HUES64 (cell line): ENCODE measurements around the gene ITGB2.
A peak's percentile ranks its signal among the peaks of the same experiment; 100 is the strongest.

Experiments used
- H3K27ac ChIP-seq: 2 replicates; pipeline ENCODE4 v1.7.0; 2013; ENCODE audit warnings: low read depth, low read length, inconsistent platforms
- H3K27me3 ChIP-seq: 2 replicates; pipeline ENCODE4 v1.6.1; 2013; ENCODE audit warnings: mild to moderate bottlenecking, low read length; ENCODE audit not compliant: insufficient read depth
- H3K36me3 ChIP-seq: 2 replicates; pipeline ENCODE4 v1.6.1; 2013; ENCODE audit warnings: mild to moderate bottlenecking, low read length; ENCODE audit not compliant: insufficient read depth
- H3K4me1 ChIP-seq: 2 replicates; pipeline ENCODE4 v1.6.1; 2013; ENCODE audit warnings: mild to moderate bottlenecking, low read length, moderate library complexity; ENCODE audit not compliant: insufficient read depth
- H3K4me3 ChIP-seq: 2 replicates; pipeline ENCODE4 v1.5.1; 2013; ENCODE audit warnings: mild to moderate bottlenecking, low read length, moderate library complexity
- H3K9ac ChIP-seq: 2 replicates; pipeline ENCODE4 v1.6.1; 2013; ENCODE audit warnings: mild to moderate bottlenecking, low read depth, low read length
- H3K9me3 ChIP-seq: 2 replicates; pipeline ENCODE4 v1.6.1; 2013; ENCODE audit warnings: low read depth, low read length; ENCODE audit not compliant: insufficient read depth
- WGBS: fragments of 150-250, 120-280 bp; methylation state at CpG from one replicate; pipeline ENCODE4 v1.1.7; 2013; ENCODE audit warnings: missing lambda C conversion rate; 5-methylcytosine and 5-hydroxymethylcytosine counted together

ITGB2 gene

GRCh38 chr21:44946254-44947041 lies 25.7 kb upstream of the ITGB2 start:
- peaks cover 58% of the 10 kb centered on the region for H3K36me3 ChIP-seq
- 93% methylated on average over 25 of the region's 25 CpGs for WGBS

DNA sequence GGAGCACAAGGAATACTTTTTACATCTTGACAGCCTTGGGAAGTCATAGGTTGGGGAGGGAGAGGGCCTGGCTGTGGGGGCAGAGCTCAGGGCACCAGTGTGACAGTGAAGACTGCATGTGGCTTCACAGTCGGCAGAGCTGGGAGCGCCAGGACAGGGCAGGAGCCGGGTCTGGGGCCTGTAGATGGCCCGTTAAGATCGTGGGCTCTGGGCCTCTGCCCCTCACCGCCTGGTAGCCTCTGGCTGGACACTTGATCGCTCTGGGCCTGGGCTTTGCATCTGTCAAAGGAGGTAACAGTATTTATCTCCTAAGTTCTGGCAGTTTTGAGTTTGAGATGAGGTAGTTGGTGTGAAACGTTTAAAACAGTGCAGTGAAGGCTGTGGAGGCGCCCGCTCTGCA lies 23.9 kb upstream of the ITGB2 start:
- peaks cover 47% of the 10 kb centered on the region for H3K36me3 ChIP-seq
- 95% methylated on average over 10 of the region's 10 CpGs for WGBS
- no peak overlapping the region for H3K9ac ChIP-seq
- no peaks in the 10 kb centered on the region for H3K27me3 ChIP-seq
- no peaks in the 10 kb centered on the region for H3K9me3 ChIP-seq
- H3K4me3 ChIP-seq = no peak overlapping the region
- H3K4me1 ChIP-seq = peaks cover 9% of the 10 kb centered on the region; the same call in 1 of the 2 replicates
- H3K27ac ChIP-seq = no peak overlapping the region

More at GRCh38 chr21:44946254-44947041, 25.7 kb upstream of the ITGB2 start:
- no peaks in the 10 kb centered on the region for H3K27me3 ChIP-seq
- H3K27ac ChIP-seq = no peak overlapping the region
- no peaks in the 10 kb centered on the region for H3K9me3 ChIP-seq
- H3K4me3 ChIP-seq = no peak overlapping the region
- no peak overlapping the region for H3K9ac ChIP-seq
- peaks cover 1% of the 10 kb centered on the region; the same call in 1 of the 2 replicates for H3K4me1 ChIP-seq

DNA sequence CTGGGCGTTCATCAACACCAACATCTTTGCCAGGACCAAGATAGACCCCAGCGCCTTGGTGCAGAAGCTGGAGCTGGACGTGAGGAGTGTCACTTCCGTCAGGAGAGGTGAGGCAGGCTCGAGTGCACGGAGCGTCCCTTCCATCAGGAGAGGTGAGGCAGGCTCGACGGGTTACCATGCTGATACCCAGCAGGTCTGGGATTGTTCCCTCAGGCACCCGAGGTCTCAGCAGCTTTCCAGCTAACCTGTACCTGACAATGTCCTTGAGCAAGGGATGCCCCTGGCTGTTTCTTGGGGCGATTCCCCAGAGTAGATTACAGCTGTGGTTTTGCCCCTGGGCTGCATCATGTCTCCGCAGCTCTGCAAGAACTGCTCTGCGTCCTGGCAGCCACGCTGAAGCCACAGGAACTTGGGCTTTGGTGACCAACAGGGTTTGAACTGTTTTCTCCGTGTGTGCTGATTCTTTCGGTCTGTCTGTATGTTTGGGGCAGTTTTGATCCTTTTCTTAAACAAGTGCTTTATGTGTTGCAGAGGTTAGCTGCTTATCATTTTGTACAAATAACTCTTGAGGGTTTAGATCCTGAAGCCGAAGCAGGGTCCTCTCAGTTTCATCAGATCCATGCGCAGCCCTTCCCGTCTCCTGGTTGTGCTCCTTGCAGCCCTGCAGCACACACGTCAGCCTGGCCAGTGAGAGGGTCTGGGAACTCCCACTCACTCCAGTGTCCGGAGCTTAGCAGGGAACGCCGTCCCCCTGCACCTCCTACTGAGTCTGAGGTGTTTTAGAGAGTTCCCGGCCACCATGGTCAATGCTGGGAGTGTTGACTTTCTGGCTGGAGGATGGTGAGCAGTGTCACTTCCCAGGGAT lies 23.2 kb upstream of the ITGB2 start:
- WGBS = 94% methylated on average over 24 of the region's 24 CpGs
- H3K4me3 ChIP-seq = no peak overlapping the region
- H3K4me1 ChIP-seq = peaks cover 9% of the 10 kb centered on the region; the same call in 1 of the 2 replicates
- H3K27me3 ChIP-seq = no peaks in the 10 kb centered on the region
- H3K9me3 ChIP-seq = no peaks in the 10 kb centered on the region
- peaks cover 47% of the 10 kb centered on the region for H3K36me3 ChIP-seq
- H3K27ac ChIP-seq = no peak overlapping the region
- H3K9ac ChIP-seq = no peak overlapping the region

GRCh38 chr21:44943005-44943685 lies 22.4 kb upstream of the ITGB2 start:
- no peak overlapping the region for H3K9ac ChIP-seq
- H3K4me3 ChIP-seq = no peak overlapping the region
- peaks cover 9% of the 10 kb centered on the region; the same call in 1 of the 2 replicates for H3K4me1 ChIP-seq
- peaks cover 47% of the 10 kb centered on the region for H3K36me3 ChIP-seq
- no peaks in the 10 kb centered on the region for H3K27me3 ChIP-seq
- H3K9me3 ChIP-seq = no peaks in the 10 kb centered on the region
- WGBS = 95% methylated on average over 15 of the region's 15 CpGs
- no peak overlapping the region for H3K27ac ChIP-seq

DNA sequence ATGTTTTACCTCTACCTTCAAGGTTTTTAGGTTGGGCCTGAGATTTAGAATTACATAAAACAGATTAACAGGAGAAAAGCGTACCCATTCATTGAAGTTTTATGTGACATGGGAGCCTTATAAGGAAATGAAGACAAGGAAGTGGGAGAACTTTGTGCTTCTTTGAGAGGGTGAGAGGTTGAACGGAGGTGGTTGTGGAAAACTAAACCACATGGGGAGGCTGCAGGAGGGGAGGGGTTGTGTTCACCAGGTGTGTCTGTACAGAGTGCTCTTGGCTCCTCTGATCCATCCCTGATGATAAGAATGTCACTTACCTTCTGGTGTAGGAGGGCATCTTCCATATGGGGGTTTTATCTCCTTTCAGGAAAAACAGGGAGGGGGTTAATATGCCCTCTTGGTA lies 21.9 kb upstream of the ITGB2 start:
- Histone ChIP-seq H3K9me3 (no peaks in the 10 kb centered on the region), H3K4me1 (peaks cover 9% of the 10 kb centered on the region; the same call in 1 of the 2 replicates), H3K27me3 (no peaks in the 10 kb centered on the region), H3K4me3 (no peak overlapping the region), H3K36me3 (peaks cover 46% of the 10 kb centered on the region), H3K9ac (no peak overlapping the region), H3K27ac (no peak overlapping the region)
- 93% methylated on average over 2 of the region's 2 CpGs for WGBS

DNA sequence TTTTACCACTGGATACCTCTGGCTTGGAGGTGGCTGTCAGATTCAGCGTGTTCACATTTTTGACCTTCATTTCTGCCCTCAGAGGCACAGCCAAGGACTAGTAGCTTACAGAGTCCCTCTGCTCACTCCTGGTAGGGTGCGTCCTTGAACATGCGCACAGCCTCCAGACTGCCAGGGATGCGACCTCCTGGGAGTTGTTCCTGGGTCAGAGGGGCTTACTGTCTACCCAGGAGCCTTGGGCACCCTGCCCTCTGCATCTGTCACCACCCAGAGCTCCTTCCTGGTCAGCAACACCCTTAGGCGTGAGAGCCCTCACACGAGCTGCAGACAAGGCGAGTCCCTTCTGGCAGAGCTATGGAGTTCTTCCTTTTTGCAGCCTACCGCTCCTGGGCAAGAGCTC lies 20.9 kb upstream of the ITGB2 start:
- no peak overlapping the region for H3K9ac ChIP-seq
- H3K4me1 ChIP-seq = peaks cover 9% of the 10 kb centered on the region; the same call in 1 of the 2 replicates
- no peaks in the 10 kb centered on the region for H3K27me3 ChIP-seq
- H3K4me3 ChIP-seq = peak overlapping the region; percentile 99
- no peaks in the 10 kb centered on the region for H3K9me3 ChIP-seq
- H3K36me3 ChIP-seq = peaks cover 39% of the 10 kb centered on the region
- no peak overlapping the region for H3K27ac ChIP-seq
- WGBS = 94% methylated on average over 8 of the region's 8 CpGs

GRCh38 chr21:44940116-44940631 lies 19.5 kb upstream of the ITGB2 start:
- under 1% methylated on average over 52 of the region's 53 CpGs for WGBS
- H3K27me3 ChIP-seq = no peaks in the 10 kb centered on the region
- peak overlapping the region; percentile 99 for H3K4me3 ChIP-seq
- H3K9me3 ChIP-seq = no peaks in the 10 kb centered on the region
- H3K9ac ChIP-seq = peak overlapping the region; percentile 93
- H3K36me3 ChIP-seq = peaks cover 29% of the 10 kb centered on the region
- peak overlapping the region; percentile 65 for H3K27ac ChIP-seq
- H3K4me1 ChIP-seq = peaks cover 9% of the 10 kb centered on the region; the same call in 1 of the 2 replicates

DNA sequence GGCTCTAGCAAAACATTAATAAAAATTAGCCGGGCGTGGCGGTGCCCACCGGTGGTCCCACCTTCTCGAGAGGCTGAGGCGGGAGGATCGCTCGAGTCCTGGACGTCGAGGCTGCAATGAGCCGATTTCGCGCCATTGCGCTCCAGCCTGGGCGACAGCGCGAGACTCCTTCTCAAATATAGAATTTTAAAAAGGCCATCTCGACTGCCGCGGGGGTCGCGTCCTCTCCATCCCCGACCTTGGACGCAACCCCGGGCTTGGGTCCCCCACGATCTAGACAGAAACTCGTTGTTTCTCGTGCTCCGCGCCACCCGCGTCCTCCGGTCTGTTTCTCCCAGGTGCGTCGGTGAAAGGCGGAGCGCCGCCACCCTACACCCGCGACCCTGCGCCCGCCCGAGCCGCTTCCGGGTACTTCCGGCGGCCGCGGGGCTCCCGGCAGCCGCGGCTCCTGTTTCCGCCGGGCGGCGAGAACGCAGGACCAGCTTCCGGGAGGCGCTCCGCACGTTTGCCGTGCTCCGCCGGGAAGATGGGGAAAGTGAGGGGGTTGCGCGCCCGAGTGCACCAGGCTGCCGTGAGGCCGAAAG lies 18.9 kb upstream of the ITGB2 start, which contains the start of gene SLX9:
Gene SLX9 (plus strand): TSS at position 498 of the 584 bp plus-strand sequence. CDS start 29 bp downstream, at position 527.
- whole genome bisulfite sequencing = 2% methylated on average over 69 of the region's 69 CpGs
- H3K4me1 ChIP-seq = peaks cover 9% of the 10 kb centered on the region; the same call in 1 of the 2 replicates
- peak within 1 kb of the TSS; percentile 70 for H3K27ac ChIP-seq
- H3K27me3 ChIP-seq = 0 out of 2 replicates have a peak, but pooled peaks cover 3% of the 10 kb centered on the region
- peak within 1 kb of the TSS; percentile 93 for H3K9ac ChIP-seq
- H3K9me3 ChIP-seq = no peaks in the 10 kb centered on the region
- H3K36me3 ChIP-seq = peaks cover 23% of the 10 kb centered on the region
- peak within 1 kb of the TSS; percentile 99 for H3K4me3 ChIP-seq

DNA sequence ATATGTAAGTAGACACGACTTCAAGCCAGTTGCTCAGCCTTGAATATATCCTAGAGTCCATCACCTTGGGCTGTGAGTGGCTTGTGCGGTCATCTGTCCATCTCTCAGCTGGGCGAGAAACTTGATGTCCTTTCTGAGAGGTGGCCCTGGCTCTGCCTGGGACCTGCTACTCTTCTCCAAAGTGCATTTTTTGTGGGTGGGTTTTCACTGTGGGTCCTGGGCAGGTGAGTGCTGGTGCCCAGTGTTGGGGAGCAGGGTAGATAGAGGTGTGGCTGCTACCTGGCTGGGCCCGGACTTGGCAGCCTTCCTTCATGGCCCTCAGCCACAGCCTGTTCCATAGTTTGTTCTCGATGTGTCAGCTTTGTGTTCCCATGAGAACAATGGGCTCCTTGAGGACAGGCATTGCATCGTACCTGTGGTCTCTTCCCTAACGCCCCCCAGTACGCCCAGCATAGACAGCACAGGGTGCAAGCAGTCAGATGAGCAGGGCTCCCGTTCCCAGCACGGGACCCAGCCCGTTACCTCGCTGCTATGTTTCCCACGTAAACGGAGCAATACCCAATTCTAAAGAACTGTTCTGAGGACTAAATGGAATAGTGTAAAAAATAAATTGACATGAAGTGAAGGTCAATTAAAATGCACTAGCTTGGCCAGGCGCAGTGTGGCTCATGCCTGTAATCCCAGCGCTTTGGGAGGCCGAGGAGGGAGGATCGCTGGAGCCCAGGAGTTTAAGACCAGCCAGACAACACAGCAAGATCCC lies 18.3 kb upstream of the ITGB2 start:
- Histone ChIP-seq H3K36me3 (peaks cover 16% of the 10 kb centered on the region), H3K27ac (no peak overlapping the region), H3K9me3 (no peaks in the 10 kb centered on the region), H3K9ac (peak overlapping the region; percentile 92), H3K27me3 (peaks cover 9% of the 10 kb centered on the region; the same call in 1 of the 2 replicates), H3K4me1 (peaks cover 9% of the 10 kb centered on the region; the same call in 1 of the 2 replicates), H3K4me3 (peak overlapping the region; percentile 99)
- 83% methylated on average over 18 of the region's 18 CpGs for WGBS

GRCh38 chr21:44935533-44935927 lies 14.8 kb upstream of the ITGB2 start:
- 92% methylated on average over 9 of the region's 10 CpGs for WGBS
- Histone ChIP-seq H3K9ac (no peak overlapping the region), H3K4me1 (no peaks in the 10 kb centered on the region), H3K36me3 (no peaks in the 10 kb centered on the region), H3K4me3 (no peak overlapping the region), H3K27me3 (peaks cover 44% of the 10 kb centered on the region), H3K27ac (no peak overlapping the region), H3K9me3 (no peaks in the 10 kb centered on the region)
